ENCODE measurements around the gene HDAC3. TPM values are rescaled to one million over a fixed set of nuclear protein-coding genes. Genes with fewer than 3 reads are reported as not detected.

Gene HDAC3
- 39.7 and 54.2 TPM in 2 replicates for total RNA-seq

DNA sequence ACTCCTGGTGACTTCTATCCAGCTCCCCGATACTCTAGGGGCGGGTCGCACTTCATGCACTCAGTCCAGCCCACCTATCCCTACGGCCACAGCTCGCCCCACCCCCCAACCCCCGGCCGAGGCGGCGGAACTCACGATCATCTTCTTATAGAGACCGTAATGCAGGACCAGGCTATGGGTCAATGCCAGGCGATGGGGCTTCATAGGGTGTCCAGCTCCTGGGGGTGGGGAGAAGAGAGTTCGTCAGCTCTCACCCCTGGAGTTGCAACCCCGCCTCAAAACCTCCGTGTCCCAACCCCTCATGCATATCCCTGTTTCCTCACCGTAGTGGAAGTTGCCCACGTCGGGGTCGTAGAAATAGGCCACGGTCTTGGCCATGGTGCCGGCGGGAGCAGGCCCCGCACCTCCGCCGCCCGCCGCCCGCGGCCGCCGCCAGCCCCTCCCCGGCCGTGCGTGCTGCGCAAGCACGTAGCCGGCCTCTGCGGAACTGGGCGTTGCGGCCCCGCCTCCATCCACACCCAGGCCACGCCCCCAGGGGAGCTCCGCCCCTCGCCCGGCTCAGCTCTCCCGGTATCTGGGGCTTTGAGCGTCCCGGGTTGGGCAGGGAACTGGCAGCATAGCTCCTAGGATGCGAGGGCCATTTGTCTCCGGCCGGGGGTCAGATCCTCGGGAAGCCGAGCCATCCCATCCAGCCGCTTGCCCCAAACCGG is at the start of gene HDAC3, which contains the start of gene RELL2:
Gene HDAC3, minus strand, starts transcription at position 437 of the 710 bp plus-strand sequence. Its CDS starts 59 bp downstream, at position 378.
Gene RELL2, plus strand, starts transcription at position 585 of the 710 bp plus-strand sequence. CDS start 1,229 bp downstream, outside the sequence.
- Histone ChIP-seq H3K4me3 (ENCODE audit: low read depth, low read length) (peak within 1 kb of the TSS; percentile 87), H3K36me3 (ENCODE audit: control insufficient read depth, insufficient read depth, low read length) (no peaks in the 10 kb centered on the region), H3K27me3 (ENCODE audit: control insufficient read depth, insufficient read depth, low read length) (no peaks in the 10 kb centered on the region)
- peak; percentile 63 for DNase-seq (ENCODE audit: low read depth)
- TF ChIP-seq CTCF (IDR thresholded peaks at IDR 0.05; ENCODE audit: insufficient read depth, low read length, poor library complexity, severe bottlenecking): no peak

DNA sequence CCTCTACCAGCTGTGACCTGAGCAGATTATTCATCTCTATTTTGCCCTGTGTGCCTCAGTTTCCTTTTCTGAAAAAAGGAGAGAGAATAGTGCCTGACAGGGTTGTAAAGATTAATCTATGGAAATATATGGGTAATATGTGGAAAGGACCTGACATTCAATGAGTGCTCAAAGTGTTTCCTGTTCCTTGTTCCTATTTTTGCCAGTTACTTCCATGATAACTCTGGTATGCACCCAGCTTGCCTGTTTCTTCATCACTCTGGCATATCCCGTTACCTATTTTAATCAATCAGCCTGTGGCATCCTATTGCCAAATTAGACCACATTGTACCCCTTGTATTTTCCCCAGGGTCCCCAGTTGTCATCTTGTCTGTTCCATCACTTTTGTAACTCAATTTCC is 48.9 kb upstream of the HDAC3 start:
- H3K27me3 ChIP-seq (ENCODE audit: control insufficient read depth, insufficient read depth, low read length): peaks cover 13% of the 10 kb centered on the region
- no peak for DNase-seq (ENCODE audit: low read depth)
- no peak overlapping the region for H3K4me3 ChIP-seq (ENCODE audit: low read depth, low read length)
- no peaks in the 10 kb centered on the region for H3K36me3 ChIP-seq (ENCODE audit: control insufficient read depth, insufficient read depth, low read length)
- no peak for TF ChIP-seq CTCF (IDR thresholded peaks at IDR 0.05; ENCODE audit: insufficient read depth, low read length, poor library complexity, severe bottlenecking)

- no peaks in the 10 kb centered on the region for H3K27me3 ChIP-seq (ENCODE audit: control insufficient read depth, insufficient read depth, low read length)
- no peaks in the 10 kb centered on the region for H3K36me3 ChIP-seq (ENCODE audit: control insufficient read depth, insufficient read depth, low read length)
- no peak for TF ChIP-seq CTCF (IDR thresholded peaks at IDR 0.05; ENCODE audit: insufficient read depth, low read length, poor library complexity, severe bottlenecking)
- H3K4me3 ChIP-seq (ENCODE audit: low read depth, low read length): no peak overlapping the region
- DNase-seq (ENCODE audit: low read depth): no peak
These were observed 47.0 kb upstream of the HDAC3 start for GRCh38 chr5:141683596-141684141.

DNA sequence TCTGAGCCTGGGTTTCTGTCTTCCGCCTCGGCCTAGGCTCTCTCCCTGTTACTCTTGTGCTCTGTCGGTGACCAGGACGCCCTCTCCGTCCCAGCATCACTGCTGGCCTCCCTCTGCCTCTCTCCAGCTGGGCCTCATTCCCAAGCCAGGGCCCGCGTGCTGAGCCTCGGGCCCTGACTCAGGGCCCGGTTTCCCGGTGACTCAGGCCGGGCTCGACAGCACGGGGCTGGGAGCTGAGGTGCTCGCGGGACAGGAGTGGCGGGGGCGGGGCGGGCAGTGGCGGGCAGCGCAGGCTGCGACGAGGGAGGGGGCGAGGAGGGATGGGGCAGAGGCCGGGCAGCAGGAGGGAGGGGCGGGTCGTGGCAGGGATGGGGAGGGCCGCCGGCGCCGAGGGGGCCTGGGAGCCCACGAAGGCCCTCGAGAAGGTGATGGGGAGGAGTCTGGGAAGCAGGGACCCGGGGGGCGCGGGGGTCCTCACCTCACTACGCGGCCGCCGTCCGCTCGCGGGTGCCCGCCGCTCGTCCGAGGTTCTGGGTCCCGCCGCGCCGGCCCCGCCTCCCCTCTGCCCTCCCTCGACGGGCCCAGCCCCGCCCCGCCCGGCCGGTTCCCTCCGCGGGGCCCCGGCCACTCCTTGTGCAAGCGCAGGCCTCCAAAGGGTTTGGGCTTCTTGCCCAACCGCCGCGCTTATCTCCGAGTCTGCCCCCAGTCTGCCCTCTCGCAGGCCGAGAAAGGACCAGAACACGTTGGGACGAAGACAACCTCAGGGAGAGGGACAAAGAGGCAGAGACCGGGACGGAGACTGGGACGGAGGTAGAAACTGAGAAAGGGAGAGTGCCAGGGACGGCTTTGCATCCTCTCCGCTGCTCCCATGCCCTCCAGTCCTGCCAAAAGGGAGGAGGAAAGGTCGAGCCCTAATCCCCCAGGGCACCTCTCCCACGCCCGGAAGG is 45.3 kb upstream of the HDAC3 start, which contains the start of gene ARAP3:
Gene ARAP3, minus strand, starts transcription at position 536 of the 947 bp plus-strand sequence. CDS start 1,744 bp downstream, outside the sequence.
- peak; percentile 47 for DNase-seq (ENCODE audit: low read depth)
- peak within 1 kb of the TSS; percentile 42 for H3K4me3 ChIP-seq (ENCODE audit: low read depth, low read length)
- no peak for TF ChIP-seq CTCF (IDR thresholded peaks at IDR 0.05; ENCODE audit: insufficient read depth, low read length, poor library complexity, severe bottlenecking)
- H3K36me3 ChIP-seq (ENCODE audit: control insufficient read depth, insufficient read depth, low read length): no peaks in the 10 kb centered on the region
- no peaks in the 10 kb centered on the region for H3K27me3 ChIP-seq (ENCODE audit: control insufficient read depth, insufficient read depth, low read length)

DNA sequence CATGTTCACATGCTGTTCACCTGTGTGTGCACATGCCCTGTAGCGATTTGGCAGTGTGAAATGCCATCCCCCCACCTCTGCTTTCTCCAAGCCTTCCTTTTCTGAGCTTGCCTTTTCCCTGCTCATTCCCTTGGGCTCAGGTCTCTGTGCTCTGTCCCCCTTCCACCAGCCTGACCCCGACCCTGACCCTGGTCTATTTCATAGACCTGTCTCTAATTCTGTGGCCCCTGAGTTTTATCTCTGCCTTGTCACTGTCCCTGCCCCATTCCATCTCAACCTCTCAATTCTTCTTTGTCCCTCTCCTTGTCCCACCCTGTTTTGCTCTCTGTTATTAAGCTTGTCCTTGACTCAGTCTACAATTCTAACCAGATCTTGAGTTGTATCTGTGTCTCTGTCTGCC is 44.6 kb upstream of the HDAC3 start:
- no peaks in the 10 kb centered on the region for H3K27me3 ChIP-seq (ENCODE audit: control insufficient read depth, insufficient read depth, low read length)
- no peak for TF ChIP-seq CTCF (IDR thresholded peaks at IDR 0.05; ENCODE audit: insufficient read depth, low read length, poor library complexity, severe bottlenecking)
- no peaks in the 10 kb centered on the region for H3K36me3 ChIP-seq (ENCODE audit: control insufficient read depth, insufficient read depth, low read length)
- H3K4me3 ChIP-seq (ENCODE audit: low read depth, low read length): peak overlapping the region; percentile 42
- no peak for DNase-seq (ENCODE audit: low read depth)

Data from kidney epithelial cell (primary cell).